B cell (primary cell): Measurements from ENCODE around the gene GABRQ. TPM values are rescaled to one million over a fixed set of nuclear protein-coding genes. Genes with fewer than 3 reads are reported as not detected.

Experiments
- ATAC-seq: fragments of 200-7000 bp; cut with Tn5 transposase; one replicate; pipeline ENCODE4 v1.10.0; 2021; ENCODE audit warnings: low read depth, mild to moderate bottlenecking, moderate number of reproducible peaks, moderate library complexity
- CTCF ChIA-PET: fragments of 350-600 bp; sonication (Branson Sonifier 250); formaldehyde crosslinking; loops from one replicate; lab custom pipeline; 2021; ENCODE audit warnings: antibody characterized with exemption, inconsistent platforms; lab: Charles Lee
- POLR2A ChIA-PET: fragments of 350-600 bp; sonication (Branson Sonifier 250); formaldehyde crosslinking; loops from one replicate; lab custom pipeline; 2021; ENCODE audit warnings: antibody characterized with exemption; lab: Charles Lee
- DNase-seq: peaks from one replicate; pipeline ENCODE4 v3.0.0; 2013
- H2AFZ ChIP-seq: 2 replicates; pipeline ENCODE4 v1.6.1; 2012; ENCODE audit warnings: mild to moderate bottlenecking, low read depth, low read length; ENCODE audit not compliant: insufficient read depth, poor library complexity, severe bottlenecking
- H3K27ac ChIP-seq, 2 donors: 1 replicate in 1 of 2; 2 replicates in 1 of 2; pipeline ENCODE4 v1.5.1; 2012 to 2013; ENCODE audit warnings: low read length in 2 of 2, mild to moderate bottlenecking in 2 of 2, moderate library complexity in 1 of 2
- H3K27me3 ChIP-seq, 4 experiments: fragments of 200-600 bp in 1 of 4; sonication (generic) in 1 of 4; replicated peaks in 1 of 4; 1 replicate in 2 of 4; 2 replicates in 2 of 4; pipeline versions ENCODE4 v1.6.1 to v1.7.0; 2013 to 2016; ENCODE audit warnings: low read length in 3 of 4, mild to moderate bottlenecking in 2 of 4, mixed read lengths in 1 of 4, moderate library complexity in 1 of 4; ENCODE audit not compliant: insufficient read depth in 4 of 4, control insufficient read depth in 3 of 4; ENCODE audit errors: control extremely low read depth in 1 of 4
- H3K36me3 ChIP-seq, 2 experiments: replicated peaks in 1 of 2; 1 replicate in 1 of 2; 2 replicates in 1 of 2; pipeline versions ENCODE4 v1.6.1 to v1.7.1; 2013; ENCODE audit warnings: low read length in 1 of 2; ENCODE audit not compliant: insufficient read depth in 2 of 2, control insufficient read depth in 1 of 2; ENCODE audit errors: control extremely low read depth in 1 of 2, extremely low read depth in 1 of 2
- H3K4me1 ChIP-seq, 2 donors: fragments of 200-600 bp in 1 of 2; sonication (generic) in 1 of 2; 1 replicate in 1 of 2; 2 replicates in 1 of 2; pipeline versions ENCODE4 v1.5.1 to v1.6.1; 2013 to 2017; ENCODE audit warnings: low read length in 2 of 2; ENCODE audit not compliant: control insufficient read depth in 2 of 2, insufficient read depth in 2 of 2
- H3K4me2 ChIP-seq: replicated peaks from 2 replicates; pipeline ENCODE3; 2012; ENCODE audit warnings: mild to moderate bottlenecking, low read depth, low read length; ENCODE audit not compliant: poor library complexity, severe bottlenecking
- H3K4me3 ChIP-seq, 5 experiments: fragments of 200-600 bp in 1 of 5; sonication (generic) in 1 of 5; 1 replicate in 3 of 5; 2 replicates in 2 of 5; pipeline versions ENCODE4 v1.5.1 to v1.7.0; 2011 to 2016; ENCODE audit warnings: low read length in 4 of 5, mild to moderate bottlenecking in 4 of 5, low read depth in 2 of 5, control low read depth in 1 of 5, moderate library complexity in 1 of 5; ENCODE audit not compliant: insufficient read depth in 1 of 5; ENCODE audit errors: control extremely low read depth in 1 of 5, extremely low read depth in 1 of 5
- H3K79me2 ChIP-seq: fragments of 200-600 bp; sonication (generic); one replicate; pipeline ENCODE4 v1.6.0; 2016; ENCODE audit warnings: low read length; ENCODE audit not compliant: control insufficient read depth, insufficient read depth
- H3K9ac ChIP-seq: fragments of 200-600 bp; sonication (generic); 2 replicates; pipeline ENCODE4 v1.6.1; 2017; ENCODE audit warnings: mild to moderate bottlenecking, low read length, moderate library complexity
- H3K9me3 ChIP-seq, 3 donors: one replicate each; pipeline versions ENCODE4 v1.6.1 to v1.7.1; 2013; ENCODE audit warnings: low read length in 2 of 3; ENCODE audit not compliant: control insufficient read depth in 2 of 3, insufficient read depth in 1 of 3; ENCODE audit errors: control extremely low read depth in 1 of 3
- H4K20me1 ChIP-seq: 2 replicates; pipeline ENCODE4 v1.6.0; 2012; ENCODE audit warnings: mild to moderate bottlenecking, low read length; ENCODE audit not compliant: insufficient read depth, control insufficient read depth, poor library complexity, severe bottlenecking
- H3K27ac Mint-ChIP-seq: one replicate; pipeline ENCODE4 v1.8.0; 2021; ENCODE audit warnings: mixed read lengths
- H3K27me3 Mint-ChIP-seq: one replicate; pipeline ENCODE4 v1.8.0; 2021; ENCODE audit warnings: mixed read lengths
- H3K4me1 Mint-ChIP-seq: one replicate; pipeline ENCODE4 v1.8.0; 2021; ENCODE audit warnings: mixed read lengths
- H3K4me3 Mint-ChIP-seq: one replicate; pipeline ENCODE4 v1.8.0; 2021; ENCODE audit warnings: mixed read lengths
- H3K9me3 Mint-ChIP-seq: one replicate; pipeline ENCODE4 v1.8.0; 2022; ENCODE audit warnings: mixed read lengths; ENCODE audit not compliant: insufficient read depth
- CTCF ChIP-seq: fragments of 200-600 bp; IDR thresholded peaks from one replicate; pipeline ENCODE4 v1.8.0; 2022; ENCODE audit warnings: antibody characterized with exemption, mild to moderate bottlenecking
- EZH2 ChIP-seq: IDR thresholded peaks from 2 replicates; pipeline ENCODE4 v1.6.1; 2012; ENCODE audit warnings: borderline replicate concordance, low read depth, mild to moderate bottlenecking, moderate library complexity, low read length; ENCODE audit not compliant: insufficient read depth, poor library complexity, severe bottlenecking
- WGBS: methylation state at CpG from one replicate; pipeline ENCODE4 v1.1.5; 2013; ENCODE audit warnings: missing lambda C conversion rate; ENCODE audit not compliant: insufficient coverage; 5-methylcytosine and 5-hydroxymethylcytosine counted together
- intact Hi-C: fragments of 100-400 bp; cut with micrococcal nuclease; formaldehyde crosslinking; loops from one replicate; pipeline ENCODE4 v1.10.0; 2022
- polyA plus RNA-seq: library from polyadenylated mRNA; depleted of rRNA; stranded (reverse); fragments of >200 nt; gene quantifications from 2 replicates; pipeline ENCODE4 v1.2.3, GENCODE V29; 2012
- total RNA-seq, 2 donors: library from RNA; stranded (reverse); fragments of 120-200 nt in 1 of 2; gene quantifications; 1 replicate in 1 of 2; 2 replicates in 1 of 2; pipeline versions ENCODE4 v1.2.3 to v1.2.4, GENCODE V29; 2013 to 2022

Gene GABRQ
- total and polyA plus RNA-seq, 2 donors (not counting 1 experiment from before 2014, with no cell fraction given), result not detected

GRCh38 chrX:152656087-152656486 is 18.4 kb downstream of the GABRQ start:
- no peaks in the 10 kb centered on the region for H3K36me3 ChIP-seq
- DNase-seq (no peak), ATAC-seq (no peak)
- no peak overlapping the region for H3K27ac ChIP-seq
- Mint-ChIP-seq H3K27me3 (no peaks in the 10 kb centered on the region), H3K9me3 (no peaks in the 10 kb centered on the region), H3K4me1 (no peaks in the 10 kb centered on the region), H3K27ac (no peak overlapping the region), H3K4me3 (no peak overlapping the region)
- H3K4me2 ChIP-seq, result no peak overlapping the region
- no peaks in the 10 kb centered on the region for H3K79me2 ChIP-seq
- H3K4me3 ChIP-seq, result no peak overlapping the region
- 86% methylated on average over 1 of the region's 4 CpGs for WGBS
- CTCF ChIA-PET, result no interaction called here
- H2AFZ ChIP-seq, result no peak overlapping the region
- no peaks in the 10 kb centered on the region for H3K4me1 ChIP-seq
- POLR2A ChIA-PET, result no interaction called here
- H4K20me1 ChIP-seq, result no peaks in the 10 kb centered on the region
- intact Hi-C loops, result no loop called here
- no peak overlapping the region for H3K9ac ChIP-seq
- H3K27me3 ChIP-seq, result no peaks in the 10 kb centered on the region
- no peaks in the 10 kb centered on the region for H3K9me3 ChIP-seq
- no peak for TF ChIP-seq EZH2
- no peak for TF ChIP-seq CTCF

- Histone ChIP-seq H3K27ac (no peak overlapping the region), H3K9me3 (no peaks in the 10 kb centered on the region), H2AFZ (no peak overlapping the region), H4K20me1 (no peaks in the 10 kb centered on the region), H3K36me3 (no peaks in the 10 kb centered on the region), H3K79me2 (no peaks in the 10 kb centered on the region), H3K27me3 (no peaks in the 10 kb centered on the region), H3K4me1 (no peaks in the 10 kb centered on the region), H3K4me3 (no peak overlapping the region), H3K9ac (no peak overlapping the region), H3K4me2 (no peak overlapping the region)
- no peaks in the 10 kb centered on the region for H3K9me3 Mint-ChIP-seq
- H3K4me3 Mint-ChIP-seq, result no peak overlapping the region
- no peak overlapping the region for H3K27ac Mint-ChIP-seq
- POLR2A ChIA-PET, result no interaction called here
- CTCF ChIA-PET, result no interaction called here
- 87% methylated on average over 4 of the region's 7 CpGs for WGBS
- no peak for ATAC-seq
- intact Hi-C loops, result no loop called here
- TF ChIP-seq CTCF (no peak), EZH2 (no peak)
- no peak for DNase-seq
- H3K27me3 Mint-ChIP-seq, result no peaks in the 10 kb centered on the region
- no peaks in the 10 kb centered on the region for H3K4me1 Mint-ChIP-seq
Measured at GRCh38 chrX:152656890-152657289, 19.2 kb downstream of the GABRQ start.
